Pulmonary artery endothelial cell (primary cell): ENCODE measurements around the gene ABCC2. TPM values are rescaled to one million over a fixed set of nuclear protein-coding genes. Genes with fewer than 3 reads are reported as not detected.
"Not testable (repeated sequence)": the region's sequence is repeated elsewhere in the genome, so short reads cannot be mapped to it uniquely, and the experiment has no call there.

Source experiments
- DNase-seq: peaks from one replicate; pipeline ENCODE4 v3.0.0-alpha.2; 2011; ENCODE audit warnings: low read depth, low spot score
- total RNA-seq: library from RNA; depleted of rRNA; stranded (reverse); fragments of >200 nt; gene quantifications from 2 replicates; pipeline ENCODE4 v1.2.3, GENCODE V29; 2014

ABCC2 gene
- total RNA-seq, 1 donor from 2014 or later = 0.66 TPM

DNA sequence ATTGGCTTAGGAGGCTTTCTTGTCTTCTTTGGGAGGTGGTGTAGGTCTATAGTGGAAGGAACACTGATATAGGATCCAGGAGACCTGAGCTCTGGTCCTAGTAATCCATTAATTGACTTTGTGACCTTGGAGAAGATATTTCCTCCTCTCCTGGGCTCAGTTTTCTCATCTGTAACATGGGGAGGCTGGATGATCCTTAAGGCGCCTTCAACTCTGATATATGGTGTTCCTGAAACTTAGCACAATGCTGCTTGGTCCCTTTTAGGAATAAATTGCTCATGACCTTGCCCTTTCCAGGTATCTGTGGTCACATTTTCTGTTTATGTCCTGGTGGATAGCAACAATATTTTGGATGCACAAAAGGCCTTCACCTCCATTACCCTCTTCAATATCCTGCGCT is 25.3 kb downstream of the ABCC2 start:
- no peak for DNase-seq

DNA sequence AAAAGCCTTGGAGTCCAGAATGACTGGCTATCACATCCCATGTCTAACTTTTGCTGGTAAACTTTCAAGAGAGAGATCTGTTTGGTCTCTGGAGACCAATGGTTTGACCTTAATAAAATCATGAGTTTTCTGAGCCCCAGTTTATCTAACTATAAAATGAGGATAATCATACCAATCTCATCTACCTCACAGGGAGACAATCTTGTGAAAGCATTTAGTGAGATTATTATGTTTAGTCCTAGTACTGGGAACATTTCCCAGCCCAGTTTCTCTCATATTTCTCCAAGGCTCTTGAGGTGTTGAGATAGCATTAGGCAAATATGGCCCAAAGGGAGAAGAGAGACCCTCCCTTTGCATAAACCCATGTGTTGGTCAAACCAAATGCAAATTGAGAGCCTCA is 25.8 kb downstream of the ABCC2 start:
- DNase-seq = no peak

DNA sequence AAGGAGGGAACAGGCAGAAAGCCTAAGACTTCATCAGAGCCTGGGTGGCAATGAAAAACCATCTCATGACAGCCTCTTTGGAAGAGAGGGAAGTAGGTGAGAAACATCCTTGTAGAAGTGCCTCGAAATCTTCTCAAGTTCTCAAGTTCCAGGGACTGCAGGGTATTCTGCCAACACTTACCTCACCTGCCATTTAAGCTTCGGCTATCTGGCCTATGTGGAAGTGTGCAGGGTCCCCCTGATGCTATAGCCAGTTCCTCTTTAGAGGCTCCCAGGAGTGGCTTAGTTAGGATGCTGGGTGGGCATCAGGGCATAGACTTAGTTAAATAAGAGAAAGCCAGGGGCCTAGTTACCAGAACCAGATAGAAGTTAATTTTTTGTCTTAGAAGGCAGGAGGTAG is 27.0 kb downstream of the ABCC2 start:
- DNase-seq = no peak

DNA sequence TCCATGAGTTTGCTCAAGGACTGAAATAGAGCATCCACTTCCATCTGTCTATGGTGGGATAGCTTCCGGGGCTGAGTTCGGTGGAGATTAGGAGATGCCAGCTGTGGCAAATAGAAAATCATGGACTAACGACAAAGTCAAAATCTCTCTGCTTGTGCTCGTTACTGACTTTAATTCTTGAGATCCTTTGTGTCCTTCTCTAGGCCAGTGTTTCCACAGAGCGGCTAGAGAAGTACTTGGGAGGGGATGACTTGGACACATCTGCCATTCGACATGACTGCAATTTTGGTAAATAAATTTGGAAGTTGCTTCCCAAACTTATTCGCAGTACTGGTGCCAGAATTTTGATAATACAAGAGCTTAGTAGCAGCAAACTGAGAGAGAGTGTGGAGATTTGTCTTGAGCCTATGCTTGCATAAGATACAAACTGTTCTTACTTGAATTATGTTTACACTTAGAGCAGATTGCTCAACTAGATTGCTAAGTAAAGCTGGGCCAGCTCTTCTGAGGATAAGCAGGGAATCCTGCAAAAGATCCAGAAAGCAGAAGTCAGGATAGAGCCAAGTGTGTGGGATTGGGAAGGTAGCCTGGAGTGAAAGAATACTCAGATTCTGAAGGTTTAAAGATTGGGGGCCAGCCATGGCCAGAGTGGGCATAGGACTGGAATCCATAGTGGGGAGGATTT is 27.6 kb downstream of the ABCC2 start:
- no peak for DNase-seq

DNA sequence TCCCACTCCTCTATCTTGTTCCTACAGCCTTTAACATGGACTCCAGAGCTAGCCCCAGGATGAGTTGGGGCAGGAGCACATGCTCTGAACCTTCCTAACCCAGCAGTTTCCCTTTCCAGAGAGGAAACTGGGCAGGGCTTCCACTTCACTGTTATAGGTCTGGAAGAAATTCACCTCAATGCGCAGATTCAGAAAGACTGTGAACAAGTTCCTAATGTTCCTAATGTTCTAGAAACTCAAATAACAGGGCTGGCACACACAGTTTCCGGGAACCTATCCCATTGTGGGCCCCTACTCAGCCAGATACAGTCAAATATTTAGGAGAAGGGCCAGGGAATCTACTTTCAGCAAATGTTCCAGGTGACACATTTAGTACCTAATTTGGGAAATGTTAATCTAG is 29.7 kb downstream of the ABCC2 start:
- no peak for DNase-seq

DNA sequence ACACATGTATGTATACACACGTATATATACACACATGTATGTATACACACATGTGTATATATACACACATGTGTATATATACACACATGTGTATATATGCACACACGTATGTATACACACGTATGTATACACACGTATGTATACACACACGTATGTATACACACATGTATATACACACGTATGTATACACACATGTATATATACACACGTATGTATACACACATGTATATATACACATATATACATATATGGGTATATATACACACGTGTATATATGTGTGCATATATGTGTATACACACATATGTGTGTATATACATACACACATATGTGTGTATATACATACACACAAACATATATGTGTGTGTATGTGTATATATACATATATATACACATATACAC is 31.7 kb downstream of the ABCC2 start:
- DNase-seq = no peak

DNA sequence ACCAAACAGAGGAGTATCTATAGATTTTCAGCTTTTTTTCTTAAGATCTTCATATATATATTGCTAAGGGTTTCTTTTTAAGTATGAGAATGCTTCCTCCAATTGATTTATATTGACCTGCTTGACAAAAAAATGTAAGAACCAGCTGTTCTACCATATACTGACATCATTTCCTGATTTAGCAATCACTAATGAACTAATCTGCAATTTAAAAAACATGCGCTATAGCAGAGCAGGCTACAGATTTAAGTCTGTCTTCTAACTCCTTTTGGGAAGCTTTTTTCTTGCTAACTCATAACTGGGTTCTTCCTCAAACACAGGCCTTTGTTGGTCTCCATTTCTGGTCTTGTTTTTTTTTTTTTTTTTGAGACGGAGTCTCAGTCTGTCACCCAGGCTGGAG is 33.2 kb downstream of the ABCC2 start:
- DNase-seq = no peak

DNA sequence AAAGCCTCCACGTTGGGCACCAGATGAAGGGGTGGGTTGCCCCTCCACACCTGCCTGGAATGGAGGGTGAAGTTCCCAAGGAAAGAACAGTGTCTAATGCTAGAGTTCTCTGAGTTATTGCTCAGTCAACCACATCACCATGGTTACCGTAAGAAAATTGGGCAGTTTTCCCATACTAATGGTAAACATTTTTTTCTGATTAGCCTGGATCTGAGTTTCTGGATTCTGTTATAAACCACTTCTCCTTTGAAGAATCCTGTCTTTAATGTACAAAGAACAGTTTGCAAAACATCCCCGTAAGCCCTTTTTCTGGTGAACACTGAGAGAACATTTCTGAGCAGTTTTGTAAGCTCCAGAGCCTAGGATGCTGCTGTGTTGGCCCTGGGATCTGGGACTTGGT is 45.5 kb downstream of the ABCC2 start:
- DNase-seq = no peak

DNA sequence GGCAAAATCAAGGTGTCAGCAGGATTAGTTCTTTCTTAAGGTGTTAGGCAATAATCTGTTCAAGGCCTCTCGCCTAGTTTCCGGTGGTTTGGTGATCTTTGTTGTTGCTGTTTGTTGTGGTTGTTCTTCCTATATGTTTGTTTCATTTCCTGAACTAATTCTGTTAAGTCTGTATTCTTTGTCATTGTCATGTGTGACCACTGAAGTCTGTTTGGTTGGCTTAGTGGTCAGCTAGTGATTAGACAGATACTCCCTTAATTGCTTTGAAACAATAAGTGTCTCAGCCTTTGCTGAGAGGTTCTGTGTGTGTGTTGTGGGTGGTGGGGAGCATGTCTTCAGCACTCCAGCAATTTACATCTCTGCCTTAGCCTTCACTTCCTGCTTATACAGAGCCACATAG is 46.0 kb downstream of the ABCC2 start:
- DNase-seq = no peak

DNA sequence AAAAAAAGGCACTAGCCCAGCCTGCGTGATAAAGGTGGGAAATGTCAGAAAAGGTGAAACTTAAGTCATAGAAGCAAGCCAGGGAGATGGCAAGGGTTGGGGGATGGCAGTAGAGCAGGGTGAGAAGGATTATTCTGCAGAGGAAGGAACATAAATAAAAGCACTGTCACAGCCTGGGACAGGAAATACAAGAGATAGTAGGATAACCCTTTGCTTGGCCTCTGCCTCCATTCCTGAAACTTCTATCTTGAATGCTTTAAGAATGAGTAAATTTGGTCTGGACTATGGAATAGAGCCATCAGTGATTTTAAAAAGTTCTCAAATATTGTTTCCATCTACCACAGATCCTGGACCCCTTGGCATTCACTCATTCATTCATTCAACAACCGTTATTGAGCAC is 50.0 kb downstream of the ABCC2 start:
- no peak for DNase-seq

DNA sequence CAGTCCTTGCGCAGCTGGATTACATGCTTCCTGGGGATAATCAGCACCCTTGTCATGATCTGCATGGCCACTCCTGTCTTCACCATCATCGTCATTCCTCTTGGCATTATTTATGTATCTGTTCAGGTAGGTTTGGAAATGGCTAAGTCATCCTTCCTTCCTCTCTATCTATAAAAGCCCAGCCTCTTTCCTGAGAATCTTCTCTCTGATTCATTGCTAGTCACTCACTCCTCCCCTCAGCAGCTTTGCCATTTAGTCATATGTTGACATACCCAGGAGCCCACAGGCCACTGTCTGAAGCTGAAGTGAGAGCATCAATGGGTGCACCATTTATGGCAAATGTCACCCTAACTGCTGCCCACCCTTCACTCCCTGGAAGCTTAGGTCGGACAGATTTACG is 52.0 kb downstream of the ABCC2 start:
- no peak for DNase-seq

DNA sequence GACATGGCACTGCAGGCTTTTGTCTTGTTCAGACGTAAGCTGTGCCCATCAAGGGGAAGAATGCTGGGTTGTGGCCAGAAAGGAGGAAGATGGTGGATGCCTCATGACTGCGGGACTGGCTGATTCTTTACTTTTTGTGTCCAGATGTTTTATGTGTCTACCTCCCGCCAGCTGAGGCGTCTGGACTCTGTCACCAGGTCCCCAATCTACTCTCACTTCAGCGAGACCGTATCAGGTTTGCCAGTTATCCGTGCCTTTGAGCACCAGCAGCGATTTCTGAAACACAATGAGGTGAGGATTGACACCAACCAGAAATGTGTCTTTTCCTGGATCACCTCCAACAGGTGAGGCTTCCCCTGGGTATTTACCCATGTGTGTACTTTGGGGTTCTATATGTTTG is 53.5 kb downstream of the ABCC2 start:
- DNase-seq = no peak

DNA sequence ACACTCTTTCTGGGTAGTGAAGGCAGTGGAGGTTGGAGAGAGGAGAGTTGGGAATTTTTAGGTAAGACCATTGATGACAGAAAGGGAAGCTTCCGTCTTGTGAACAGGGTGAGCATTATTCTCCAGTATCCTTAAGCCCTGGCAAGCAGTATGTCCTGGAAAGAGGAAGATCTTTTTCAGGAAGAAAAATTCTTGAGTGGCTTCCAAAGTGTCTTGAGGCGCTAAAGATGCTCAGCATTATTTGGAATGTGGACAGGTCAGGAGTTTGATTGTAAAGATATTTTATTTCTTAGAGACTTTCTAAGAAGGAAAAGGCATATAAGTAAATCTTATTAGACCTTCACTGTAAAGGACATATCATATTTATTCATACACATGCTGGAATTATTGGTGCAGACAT is 54.3 kb downstream of the ABCC2 start:
- DNase-seq = no peak

DNA sequence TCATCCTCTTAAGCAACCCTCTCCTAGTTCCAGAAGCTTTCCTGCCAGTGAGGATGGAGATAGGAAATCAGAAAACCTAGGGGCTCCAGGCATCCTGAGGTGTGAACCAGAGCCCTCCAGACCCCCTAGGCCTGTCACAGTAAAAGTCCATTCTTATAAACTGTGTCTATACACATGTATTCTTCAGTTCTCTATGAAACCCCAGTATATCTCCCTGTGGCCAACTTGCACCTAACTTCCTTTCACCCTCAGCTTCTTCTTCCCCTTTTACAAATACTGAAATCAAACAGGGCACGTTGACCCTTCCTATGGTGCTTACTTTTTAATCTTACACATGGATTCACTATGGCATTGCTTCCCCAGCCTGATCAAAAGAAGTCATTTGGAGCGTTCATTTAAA is 58.4 kb downstream of the ABCC2 start:
- not testable (repeated sequence) for DNase-seq

DNA sequence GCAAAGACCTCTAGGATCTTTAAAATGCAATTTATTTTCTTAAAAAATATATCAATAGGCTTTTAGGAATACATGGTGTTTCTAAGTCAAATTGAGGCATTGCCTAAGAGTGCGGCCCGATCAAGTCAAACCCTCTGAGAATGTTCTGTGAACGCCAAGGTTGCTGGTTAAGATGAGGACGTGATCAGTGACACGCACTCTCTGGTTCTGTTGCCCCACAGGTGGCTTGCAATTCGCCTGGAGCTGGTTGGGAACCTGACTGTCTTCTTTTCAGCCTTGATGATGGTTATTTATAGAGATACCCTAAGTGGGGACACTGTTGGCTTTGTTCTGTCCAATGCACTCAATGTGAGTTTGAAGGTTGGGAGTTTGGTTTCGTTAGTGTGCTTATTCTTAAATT is 59.3 kb downstream of the ABCC2 start:
- no peak for DNase-seq

DNA sequence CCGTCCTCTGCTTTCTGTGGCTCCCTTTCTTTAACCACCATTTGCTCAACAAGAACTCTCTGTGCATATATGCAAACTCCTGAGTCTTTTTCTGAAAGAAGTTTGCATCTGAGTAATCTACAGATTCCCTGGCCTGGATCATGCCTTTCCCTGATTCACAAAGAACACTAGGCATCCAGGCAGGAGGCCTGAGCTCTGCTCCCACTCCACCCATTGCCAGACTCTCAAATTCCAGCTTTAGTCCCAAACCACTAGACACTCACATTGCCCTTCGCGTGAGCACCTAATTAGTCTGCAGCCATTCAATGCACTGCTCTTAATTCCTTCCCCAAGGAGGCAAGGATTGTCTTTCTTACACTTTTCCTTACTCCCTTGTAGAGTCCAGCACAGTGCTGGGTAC is 60.9 kb downstream of the ABCC2 start:
- DNase-seq = no peak

DNA sequence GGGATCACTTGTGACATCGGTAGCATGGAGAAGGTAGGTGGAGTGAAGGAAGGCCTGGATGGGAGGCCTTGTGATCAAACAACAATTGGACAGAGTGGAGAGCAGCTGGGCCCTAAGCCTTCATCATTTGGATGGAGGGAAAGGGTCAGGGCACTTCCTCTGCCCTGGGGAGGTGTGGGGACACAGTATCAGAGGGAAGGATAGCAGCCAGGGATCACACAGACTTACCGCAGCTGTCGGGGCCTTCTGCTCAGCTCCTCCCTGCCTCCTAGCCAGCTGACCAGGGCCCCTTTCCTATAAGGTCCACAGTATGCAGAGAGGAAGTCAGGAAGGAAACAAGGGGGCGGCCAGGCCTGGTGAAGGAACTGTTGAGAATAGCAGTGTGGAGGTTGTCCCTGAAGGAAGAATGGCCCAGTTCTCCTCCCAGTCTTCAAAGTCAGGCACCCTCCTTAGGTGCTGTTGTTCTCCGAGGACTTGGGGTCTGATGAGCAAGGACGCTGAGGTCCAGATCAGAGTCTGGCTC is 62.1 kb downstream of the ABCC2 start:
- no peak for DNase-seq

DNA sequence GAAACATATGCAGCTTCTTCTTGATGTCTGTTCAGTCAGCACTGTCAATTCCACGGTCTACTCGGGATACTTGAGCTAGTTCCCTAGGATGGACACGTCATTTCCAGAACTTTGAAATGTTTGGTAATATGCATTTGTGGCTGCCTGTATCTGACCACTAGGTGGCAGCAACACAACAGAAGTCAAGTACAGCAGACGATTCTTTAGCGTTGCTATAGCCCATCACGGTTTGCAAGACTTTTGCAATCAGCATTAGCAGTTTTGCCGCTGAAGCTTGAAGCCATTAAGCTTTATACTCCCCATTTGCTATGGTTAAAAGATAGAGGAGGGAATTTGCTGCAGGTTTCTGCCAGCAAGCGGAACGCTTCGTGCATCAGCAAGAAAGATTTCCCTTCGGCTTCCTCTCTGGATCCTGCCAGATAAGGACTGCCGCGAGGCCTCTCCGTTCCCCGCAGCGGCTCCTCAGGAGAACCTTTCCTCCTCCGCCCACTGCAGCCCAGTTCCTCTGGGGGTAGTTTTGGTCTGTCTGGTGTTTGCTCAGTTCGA is 63.5 kb downstream of the ABCC2 start:
- DNase-seq = peak; percentile 81

DNA sequence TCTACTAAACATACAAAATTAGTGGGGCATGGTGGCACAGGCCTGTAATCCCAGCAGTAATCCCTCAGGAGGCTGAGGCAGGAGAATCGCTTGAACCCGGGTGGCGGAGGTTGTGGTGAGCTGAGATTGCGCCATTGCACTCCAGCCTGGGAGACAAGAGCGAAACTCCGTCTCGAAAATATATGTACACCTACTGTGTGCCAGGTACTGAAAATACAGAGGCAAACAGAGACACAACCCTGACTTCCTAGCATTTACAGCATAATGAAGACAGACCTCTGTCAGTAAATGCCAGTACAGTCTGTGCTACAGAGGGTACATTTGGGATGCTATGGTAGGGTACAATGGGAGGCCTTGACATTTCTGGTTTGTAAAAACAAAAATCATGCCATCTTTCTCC is 66.6 kb downstream of the ABCC2 start:
- no peak for DNase-seq

DNA sequence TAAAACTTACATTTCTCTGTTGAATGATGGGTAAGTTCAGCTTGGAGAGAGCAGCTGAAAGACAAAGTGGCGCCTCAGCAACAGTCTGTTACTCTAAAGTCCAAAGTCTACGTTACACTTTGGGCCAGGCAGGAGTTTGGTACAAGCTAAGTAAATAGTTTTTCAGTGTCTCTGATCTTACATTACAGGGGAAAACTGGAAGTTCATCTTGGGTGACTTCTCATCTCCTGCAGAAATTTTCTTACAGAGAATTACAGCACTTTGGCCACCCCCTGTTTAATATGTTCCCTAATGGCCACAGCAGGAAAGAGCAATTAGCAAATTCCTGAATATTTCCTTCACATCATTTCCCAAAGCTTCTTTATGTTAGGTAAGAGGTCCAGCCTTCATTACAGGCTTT is 67.1 kb downstream of the ABCC2 start:
- no peak for DNase-seq

DNA sequence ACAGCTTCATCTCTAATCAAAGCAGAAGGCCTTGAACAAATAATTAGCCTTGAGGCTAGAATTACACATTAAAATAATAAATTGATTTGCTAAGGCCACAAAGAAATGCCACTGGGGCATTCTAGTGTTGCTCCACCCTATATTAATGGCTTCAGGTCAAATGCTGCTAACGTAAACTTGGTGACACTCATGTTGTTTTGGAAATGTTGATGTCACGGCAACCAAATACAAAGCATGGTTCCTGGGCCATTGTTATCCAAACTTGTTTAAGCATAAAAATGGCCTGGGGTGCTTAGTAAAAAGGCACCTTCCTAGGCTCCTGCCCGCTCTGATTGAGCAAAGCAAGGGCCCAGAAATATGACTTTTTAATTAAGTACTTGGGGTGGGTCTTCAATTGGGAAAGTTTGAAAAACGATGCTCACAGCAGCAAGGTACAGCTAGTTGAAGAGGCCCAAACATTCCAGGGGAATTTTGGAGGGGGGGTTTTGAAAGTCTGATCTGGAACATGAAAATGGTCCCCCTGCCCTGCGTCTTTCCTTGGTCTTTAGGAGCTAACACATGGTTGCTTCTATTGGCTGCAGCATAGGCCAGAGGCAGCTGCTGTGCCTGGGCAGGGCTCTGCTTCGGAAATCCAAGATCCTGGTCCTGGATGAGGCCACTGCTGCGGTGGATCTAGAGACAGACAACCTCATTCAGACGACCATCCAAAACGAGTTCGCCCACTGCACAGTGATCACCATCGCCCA is 67.8 kb downstream of the ABCC2 start:
- no peak for DNase-seq

DNA sequence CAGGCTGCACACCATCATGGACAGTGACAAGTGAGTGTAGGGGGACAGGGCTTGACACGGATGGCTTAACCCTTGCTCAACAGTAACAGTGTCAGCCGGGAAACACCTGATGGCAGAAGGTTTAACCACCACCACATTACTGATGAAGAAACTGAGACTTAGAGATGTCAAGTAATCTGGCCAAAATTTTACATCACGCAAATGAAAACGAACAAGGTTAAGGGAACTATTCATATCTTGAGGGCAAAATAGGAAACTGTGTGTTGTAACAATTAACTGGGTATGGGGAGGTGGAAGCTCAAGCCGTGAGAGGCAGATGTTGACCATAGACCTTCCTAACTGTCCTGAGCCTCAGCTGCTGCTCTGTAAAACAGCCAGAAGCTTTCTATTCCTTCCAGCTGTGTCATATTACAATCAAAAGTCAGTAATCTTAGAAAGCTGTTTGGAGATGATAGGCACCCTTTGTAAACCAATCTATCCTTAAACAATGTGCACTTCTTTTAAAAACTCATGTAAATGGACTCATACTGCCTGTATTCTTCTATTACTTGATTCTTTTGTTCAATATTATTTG is 68.4 kb downstream of the ABCC2 start:
- DNase-seq = no peak

DNA sequence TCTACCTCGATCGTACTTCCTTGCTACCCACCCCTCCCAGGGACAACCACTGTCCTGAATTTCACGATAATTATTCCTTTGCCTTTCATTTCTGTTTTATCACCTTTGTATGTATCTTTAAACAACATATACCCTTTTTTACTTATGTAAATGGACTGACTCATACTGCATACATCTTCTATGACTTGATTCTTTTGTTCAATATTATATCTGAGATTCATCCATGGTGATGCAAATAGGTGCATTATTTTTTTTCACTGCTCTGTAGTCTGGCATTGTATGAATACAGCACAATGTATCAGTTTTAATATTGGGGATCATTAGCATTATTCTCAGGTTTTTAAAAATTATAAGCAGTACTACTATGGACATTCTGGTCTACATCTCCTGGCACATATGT is 69.4 kb downstream of the ABCC2 start:
- DNase-seq = no peak
